Adrenal gland (tissue), 12 donors: Measurements from ENCODE around the gene CARM1. TPM values are rescaled to one million over a fixed set of nuclear protein-coding genes. Genes with fewer than 3 reads are reported as not detected.

ENCODE experiments used
- DNase-seq, 7 donors: peaks; one replicate each; pipeline ENCODE4 v3.0.0-alpha.2; 2019 to 2020
- H3K27ac ChIP-seq, 5 donors: fragments of 200-600 bp; sonication (generic) in 4 of 5; 1 replicate in 3 of 5; 2 replicates in 2 of 5; pipeline versions ENCODE4 v1.5.1 to v1.8.0; 2016 to 2020; ENCODE audit warnings: mild to moderate bottlenecking in 1 of 5
- H3K27me3 ChIP-seq: fragments of 200-600 bp; 2 replicates; pipeline ENCODE4 v1.8.0; 2021
- H3K36me3 ChIP-seq, 2 donors: fragments of 200-600 bp; replicated peaks in 1 of 2; 1 replicate in 1 of 2; 2 replicates in 1 of 2; pipeline versions ENCODE4 v1.5.1 to v1.8.0; 2018 to 2022
- H3K4me1 ChIP-seq, 2 donors: fragments of 200-600 bp; replicated peaks in 1 of 2; 1 replicate in 1 of 2; 2 replicates in 1 of 2; pipeline versions ENCODE4 v1.5.1 to v1.8.0; 2018 to 2021
- H3K4me3 ChIP-seq, 4 donors: fragments of 200-600 bp; sonication (generic) in 3 of 4; one replicate each; pipeline ENCODE4 v1.5.1; 2016 to 2018
- H3K9me3 ChIP-seq, 3 donors: fragments of 200-600 bp; sonication (generic) in 1 of 3; replicated peaks in 1 of 3; 1 replicate in 2 of 3; 2 replicates in 1 of 3; pipeline versions ENCODE4 v1.5.1 to v1.8.0; 2016 to 2021
- CTCF ChIP-seq, 6 experiments: fragments of 450-650 bp in 4 of 6; fragments of 200-600 bp in 2 of 6; sonication (generic) in 1 of 6; IDR thresholded peaks; 1 replicate in 5 of 6; 2 replicates in 1 of 6; pipeline versions ENCODE4 v1.5.1 to v1.8.0; 2016 to 2021; ENCODE audit warnings: antibody characterized with exemption in 6 of 6, mild to moderate bottlenecking in 2 of 6, moderate library complexity in 1 of 6
- POLR2A ChIP-seq, 2 donors: fragments of 450-650 bp; IDR thresholded peaks; one replicate each; pipeline ENCODE4 v1.6.1; 2017; ENCODE audit warnings: antibody characterized with exemption in 2 of 2, mild to moderate bottlenecking in 2 of 2, moderate library complexity in 1 of 2
- WGBS, 4 donors: extraction: QIAGEN DNeasy Blood & Tissue Kit in 2 of 4; methylation state at CpG; one replicate each; pipeline versions ENCODE4 v1.1.5 to v1.1.7; 2013 to 2017; 5-methylcytosine and 5-hydroxymethylcytosine counted together
- intact Hi-C, 2 donors: fragments of 100-400 bp; cut with DNase I; formaldehyde crosslinking; loops; one replicate each; pipeline versions ENCODE4 v1.14.1 to v1.15.0; 2022 to 2023
- polyA plus RNA-seq, 3 donors: library from polyadenylated mRNA; stranded (reverse); fragments of 200-250 nt in 2 of 3; fragments of 350-450 nt in 1 of 3; fragmentation: Illumina TruSeq in 1 of 3; extraction: RNeasy Lipid Tissue Mini Kit (QIAGEN cat#74804) in 1 of 3; gene quantifications; one replicate each; pipeline ENCODE4 v1.2.3, GENCODE V29; 2013 to 2014
- total RNA-seq, 9 donors: library from RNA; depleted of rRNA in 4 of 9; stranded (reverse); fragments of >200 nt in 4 of 9; fragments of 120-200 nt in 1 of 9; fragmentation: NEBNext Ultra II Directional in 1 of 9; extraction: Animal tissue kit (Norgen Biotek cat#: 25700) in 1 of 9; gene quantifications; one replicate each; pipeline versions ENCODE4 v1.1.0 to v1.2.4, GENCODE V29; 2013 to 2023
- donor health status: healthy with polysubstance abuse.
- donor health status: Bipolar disorder and iron deficiency.
- donor health status: DM: yes; HTN: yes; CAD: no.
- donor health status: DM: no; HTN: no; CAD: no.
- donor health status: DM: no; HTN: no; CAD: no.
- donor health status: DM: yes; HTN: yes; CAD: no.

Gene CARM1
- total and polyA plus RNA-seq, 12 donors: 8.2 to 38.1 (median 21.6) TPM

- H3K4me1 ChIP-seq: no peaks in the 10 kb centered on the region
- intact Hi-C loops: no loop called here
- TF ChIP-seq POLR2A (IDR thresholded peaks at IDR 0.05): no peak
- no peak for TF ChIP-seq CTCF (IDR thresholded peaks at IDR 0.05)
- H3K36me3 ChIP-seq: no peaks in the 10 kb centered on the region
- no peaks in the 10 kb centered on the region for H3K27me3 ChIP-seq
- 78 to 89% (median 83%) methylated on average over 4 to 5 of the region's 5 CpGs for WGBS, 4 donors
- no peak overlapping the region for H3K4me3 ChIP-seq
- DNase-seq: no peak
- H3K27ac ChIP-seq: no peak overlapping the region
- H3K9me3 ChIP-seq: peaks cover 0 to 8% (median 0%) of the 10 kb centered on the region in 3 donors
Measured at GRCh38 chr19:10850631-10851030, 20.7 kb upstream of the CARM1 start.

- TF ChIP-seq CTCF (IDR thresholded peaks at IDR 0.05): no peak
- no peak for TF ChIP-seq POLR2A (IDR thresholded peaks at IDR 0.05)
- no peaks in the 10 kb centered on the region for H3K4me1 ChIP-seq
- DNase-seq: no peak
- intact Hi-C loops: no loop called here
- H3K27me3 ChIP-seq: no peaks in the 10 kb centered on the region
- no peak overlapping the region for H3K4me3 ChIP-seq
- H3K27ac ChIP-seq: no peak overlapping the region
- H3K36me3 ChIP-seq: no peaks in the 10 kb centered on the region
- 87 to 91% (median 88%) methylated on average over 7 of the region's 7 CpGs for WGBS, 4 donors
- no peaks in the 10 kb centered on the region for H3K9me3 ChIP-seq
Measured at GRCh38 chr19:10852098-10852800, 19.1 kb upstream of the CARM1 start.

GRCh38 chr19:10852941-10853340 lies 18.4 kb upstream of the CARM1 start:
- no peaks in the 10 kb centered on the region for H3K36me3 ChIP-seq
- H3K27me3 ChIP-seq: no peaks in the 10 kb centered on the region
- DNase-seq: no peak
- H3K4me1 ChIP-seq: no peaks in the 10 kb centered on the region
- no peak overlapping the region for H3K27ac ChIP-seq
- 65 to 79% (median 72%) methylated on average over 7 of the region's 7 CpGs for WGBS, 4 donors
- no peaks in the 10 kb centered on the region for H3K9me3 ChIP-seq
- intact Hi-C loops: no loop called here
- TF ChIP-seq CTCF (IDR thresholded peaks at IDR 0.05) (no peak), POLR2A (IDR thresholded peaks at IDR 0.05) (no peak)
- no peak overlapping the region for H3K4me3 ChIP-seq

GRCh38 chr19:10854350-10855089 lies 16.8 kb upstream of the CARM1 start:
- H3K27me3 ChIP-seq: no peaks in the 10 kb centered on the region
- H3K36me3 ChIP-seq: no peaks in the 10 kb centered on the region
- no peak for TF ChIP-seq CTCF (IDR thresholded peaks at IDR 0.05)
- TF ChIP-seq POLR2A (IDR thresholded peaks at IDR 0.05): no peak
- DNase-seq: no peak
- intact Hi-C loops: no loop called here
- no peaks in the 10 kb centered on the region for H3K4me1 ChIP-seq
- no peaks in the 10 kb centered on the region for H3K9me3 ChIP-seq
- no peak overlapping the region for H3K27ac ChIP-seq
- H3K4me3 ChIP-seq: no peak overlapping the region
- 55 to 62% (median 58%) methylated on average over 6 to 7 of the region's 7 CpGs for WGBS, 4 donors
